Endothelial cell of umbilical vein (primary cell): Measurements from ENCODE around the gene ARHGEF10L. TPM values are rescaled to one million over a fixed set of nuclear protein-coding genes. Genes with fewer than 3 reads are reported as not detected.

ENCODE experiments used
- BruUV-seq: library from RNA; stranded (reverse); fragments of 400-500 nt; replicated peaks from 2 replicates; lab custom pipeline; 2021; lab: Mats Ljungman, UMichigan
- CTCF ChIA-PET: fragments of 300-600, 350-600 bp; sonication (Branson Sonifier 250); formaldehyde crosslinking; loops from one replicate; lab custom pipeline; 2021; ENCODE audit warnings: antibody characterized with exemption, inconsistent platforms; lab: Charles Lee
- POLR2A ChIA-PET: fragments of 300-600, 350-600 bp; sonication (Branson Sonifier 250); formaldehyde crosslinking; loops from one replicate; lab custom pipeline; 2021; ENCODE audit warnings: antibody characterized with exemption, inconsistent platforms; lab: Charles Lee
- DNase-seq: peaks from one replicate; pipeline ENCODE4 v3.0.0-alpha.2; 2011; ENCODE audit warnings: low read depth, low spot score
- FAIRE-seq: peaks from 2 replicates; lab custom pipeline; 2011; peaks lifted over from hg19 to GRCh38; lab: Jason Lieb, UNC
- H2AFZ ChIP-seq: 2 replicates; pipeline ENCODE4 v1.6.0; 2012; ENCODE audit warnings: low read depth, low read length, control low read depth, inconsistent platforms
- H3K27ac ChIP-seq: 2 replicates; pipeline ENCODE4 v1.5.1; 2011; ENCODE audit warnings: low read depth, mild to moderate bottlenecking, control low read depth, low read length, moderate library complexity; ENCODE audit not compliant: insufficient read depth
- H3K27me3 ChIP-seq, 2 experiments: 2 replicates each; pipeline versions ENCODE4 v1.6.0 to v1.6.1; 2011; ENCODE audit warnings: low read length in 2 of 2, mixed read lengths in 1 of 2; ENCODE audit not compliant: control insufficient read depth in 2 of 2, insufficient read depth in 2 of 2
- H3K36me3 ChIP-seq, 2 experiments: 2 replicates in 1 of 2; 3 replicates in 1 of 2; pipeline ENCODE4 v1.5.1; 2011; ENCODE audit warnings: low read length in 2 of 2, mild to moderate bottlenecking in 1 of 2, moderate library complexity in 1 of 2; ENCODE audit not compliant: control insufficient read depth in 2 of 2, insufficient read depth in 2 of 2; ENCODE audit errors: extremely low read depth in 1 of 2
- H3K4me1 ChIP-seq: 3 replicates; pipeline ENCODE4 v1.5.1; 2011; ENCODE audit warnings: mild to moderate bottlenecking, low read length; ENCODE audit not compliant: control insufficient read depth, insufficient read depth; ENCODE audit errors: extremely low read depth
- H3K4me2 ChIP-seq: 2 replicates; pipeline ENCODE4 v1.6.1; 2011; ENCODE audit warnings: low read length, control low read depth, mixed read lengths; ENCODE audit not compliant: insufficient read depth
- H3K4me3 ChIP-seq, 3 experiments: fragments of 200-600 bp in 1 of 3; sonication (generic), shearing (Covaris generic) in 1 of 3; replicated peaks in 1 of 3; 2 replicates each; pipeline ENCODE4 v1.5.1; 2011 to 2016; ENCODE audit warnings: control low read depth in 3 of 3, low read length in 3 of 3, mild to moderate bottlenecking in 2 of 3, inconsistent platforms in 1 of 3, low read depth in 1 of 3, moderate library complexity in 1 of 3; ENCODE audit not compliant: insufficient read depth in 1 of 3
- H3K79me2 ChIP-seq: 2 replicates; pipeline ENCODE4 v1.6.0; 2012; ENCODE audit warnings: low read length, inconsistent platforms; ENCODE audit not compliant: control insufficient read depth, insufficient read depth
- H3K9ac ChIP-seq: replicated peaks from 2 replicates; pipeline ENCODE3; 2011; ENCODE audit warnings: low read length, control low read depth; ENCODE audit not compliant: insufficient read depth; ENCODE audit errors: extremely low read depth
- H3K9me1 ChIP-seq: replicated peaks from 3 replicates; pipeline ENCODE4 v1.6.0; 2011; ENCODE audit warnings: mild to moderate bottlenecking, low read length; ENCODE audit not compliant: control insufficient read depth, insufficient read depth; ENCODE audit errors: extremely low read depth
- H3K9me3 ChIP-seq: replicated peaks from 2 replicates; pipeline ENCODE4 v1.5.1; 2012; ENCODE audit warnings: low read length, inconsistent platforms; ENCODE audit not compliant: control insufficient read depth, insufficient read depth
- H4K20me1 ChIP-seq: replicated peaks from 2 replicates; pipeline ENCODE3; 2011; ENCODE audit warnings: mild to moderate bottlenecking, low read length; ENCODE audit not compliant: control insufficient read depth, insufficient read depth; ENCODE audit errors: extremely low read depth
- CTCF ChIP-seq, 2 donors: IDR thresholded peaks; 1 replicate in 1 of 2; 2 replicates in 1 of 2; pipeline ENCODE4 v1.5.1; 2011; ENCODE audit warnings: low read length in 2 of 2, mild to moderate bottlenecking in 2 of 2, moderate library complexity in 2 of 2, control low read depth in 1 of 2, inconsistent platforms in 1 of 2, low read depth in 1 of 2; ENCODE audit not compliant: insufficient read depth in 1 of 2; ENCODE audit errors: extremely low read depth in 1 of 2
- FOS ChIP-seq: IDR thresholded peaks from 2 replicates; pipeline ENCODE4 v1.6.1; 2011; ENCODE audit warnings: mild to moderate bottlenecking, low read length, moderate library complexity, borderline replicate concordance; ENCODE audit not compliant: insufficient read depth
- GATA2 ChIP-seq: IDR thresholded peaks from 2 replicates; pipeline ENCODE4 v1.7.0; 2011; ENCODE audit warnings: low read depth, mild to moderate bottlenecking, moderate library complexity, mixed read lengths, low read length; ENCODE audit not compliant: insufficient read length, insufficient read depth
- MAX ChIP-seq: IDR thresholded peaks from 2 replicates; pipeline ENCODE4 v1.6.1; 2011; ENCODE audit not compliant: insufficient read depth, insufficient read length
- MYC ChIP-seq: IDR thresholded peaks from one replicate; pipeline ENCODE4 v1.6.1; 2011; ENCODE audit warnings: mild to moderate bottlenecking, low read depth, low read length
- POLR2A ChIP-seq: IDR thresholded peaks from 2 replicates; pipeline ENCODE4 v1.6.1; 2012; ENCODE audit warnings: low read depth, mild to moderate bottlenecking, control low read depth, low read length
- POLR2AphosphoS5 ChIP-seq: IDR thresholded peaks from 2 replicates; pipeline ENCODE4 v1.6.1; 2012; ENCODE audit warnings: low read depth, mild to moderate bottlenecking, control low read depth, low read length, moderate library complexity; ENCODE audit not compliant: insufficient read depth
- dilution Hi-C: fragments of 300-500 bp; cut with MboI; formaldehyde crosslinking; loops from one replicate; pipeline ENCODE4 v1.15.0; 2019; ENCODE audit warnings: low sequenced_read_pairs; ENCODE audit not compliant: extremely low pct_ligation_motif_present
- intact Hi-C: fragments of 100-400 bp; cut with micrococcal nuclease; formaldehyde crosslinking; loops from one replicate; pipeline ENCODE4 v1.10.0; 2022
- polyA plus RNA-seq, 4 experiments: library from polyadenylated mRNA; depleted of rRNA in 3 of 4; stranded (reverse) in 3 of 4; unstranded in 1 of 4; fragments of >200 nt; gene quantifications; 2 replicates each; pipeline versions ENCODE4 v1.2.1 to v1.2.3, GENCODE V29; 2011 to 2012; ENCODE audit warnings: missing spikeins in 1 of 4
- total RNA-seq: library from RNA; stranded (reverse); gene quantifications from 2 replicates; pipeline ENCODE4 v1.2.3, GENCODE V29; 2021

Gene ARHGEF10L
- total and polyA plus RNA-seq, 2 donors (not counting 3 experiments of a cell fraction or from before 2014, with no cell fraction given), result 1.9 to 5.2 TPM

GRCh38 chr1:17668624-17669175, 129.2 kb downstream of the ARHGEF10L start:
- BruUV-seq, result no TSS peak
- no peak overlapping the region for H3K4me3 ChIP-seq
- ChIA-PET CTCF (interaction anchor here (1.4 kb wide), 1 partner anchor 27 kb away, joined by 4 read pairs; no protein-coding TSS in a partner anchor), POLR2A (no interaction called here)
- dilution Hi-C loops, result no loop called here
- no peaks in the 10 kb centered on the region for H3K9me3 ChIP-seq
- H3K4me2 ChIP-seq, result no peak overlapping the region
- DNase-seq, result no peak
- H3K27ac ChIP-seq, result no peak overlapping the region
- TF ChIP-seq POLR2AphosphoS5, result no peak
- no peak for TF ChIP-seq FOS
- no peak for TF ChIP-seq POLR2A
- no peaks in the 10 kb centered on the region for H4K20me1 ChIP-seq
- H3K9ac ChIP-seq, result no peak overlapping the region
- H3K27me3 ChIP-seq, result no peaks in the 10 kb centered on the region
- FAIRE-seq, result no peak
- intact Hi-C loops, result loop anchor here (10.0 kb wide), 1 partner anchor 1206 kb away; no protein-coding TSS in a partner anchor
- no peaks in the 10 kb centered on the region for H3K4me1 ChIP-seq
- H2AFZ ChIP-seq, result no peak overlapping the region
- no peaks in the 10 kb centered on the region for H3K9me1 ChIP-seq
- no peaks in the 10 kb centered on the region for H3K36me3 ChIP-seq
- no peaks in the 10 kb centered on the region for H3K79me2 ChIP-seq

DNA sequence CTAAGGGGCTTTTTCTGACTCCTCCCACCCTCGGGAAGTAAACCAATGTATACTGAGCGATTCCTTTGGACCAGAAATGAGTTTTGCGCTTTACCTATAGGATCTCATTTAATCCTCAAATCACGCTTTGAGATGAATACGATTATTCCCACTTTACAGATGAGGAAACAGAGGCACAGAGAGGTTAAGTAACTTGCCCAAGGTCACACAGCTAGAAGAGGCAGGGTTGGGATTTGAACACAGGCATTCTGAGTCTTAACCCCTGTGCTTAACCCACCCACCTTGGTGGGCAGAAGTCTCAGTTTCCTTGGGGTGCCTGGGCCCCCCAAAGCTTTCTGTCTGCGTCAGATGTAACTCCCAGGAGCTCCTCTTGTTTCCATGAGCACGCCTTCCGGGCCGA, 129.8 kb downstream of the ARHGEF10L start:
- intact Hi-C loops, result loop anchor here (10.0 kb wide), 1 partner anchor 1205 kb away; no protein-coding TSS in a partner anchor
- Histone ChIP-seq H3K4me3 (no peak overlapping the region), H3K4me2 (no peak overlapping the region), H3K9me1 (no peaks in the 10 kb centered on the region), H3K27me3 (no peaks in the 10 kb centered on the region), H3K9ac (no peak overlapping the region), H4K20me1 (no peaks in the 10 kb centered on the region), H3K79me2 (no peaks in the 10 kb centered on the region), H3K4me1 (no peaks in the 10 kb centered on the region), H2AFZ (no peak overlapping the region), H3K27ac (no peak overlapping the region), H3K36me3 (no peaks in the 10 kb centered on the region), H3K9me3 (no peaks in the 10 kb centered on the region)
- no peak for TF ChIP-seq CTCF (IDR thresholded peaks at IDR 0.05; ENCODE audit: extremely low read depth in 1 of 2, insufficient read depth in 1 of 2, low read depth in 1 of 2, low read length in 2 of 2)
- TF ChIP-seq MYC, result no peak
- no peak for TF ChIP-seq MAX
- no peak for TF ChIP-seq GATA2
- TF ChIP-seq POLR2AphosphoS5, result no peak
- no peak for TF ChIP-seq POLR2A
- TF ChIP-seq FOS, result no peak
- dilution Hi-C loops, result no loop called here
- DNase-seq, result no peak
- no peak for FAIRE-seq
- BruUV-seq, result no TSS peak
- CTCF ChIA-PET, result interaction anchor here (1.1 to 1.8 kb wide), 3 partner anchors 8 to 906 kb away, joined by 7 to 8 read pairs (median 7); no protein-coding TSS in a partner anchor
- POLR2A ChIA-PET, result no interaction called here
